H1 (cell line): ENCODE measurements around the gene NUAK1. TPM values are rescaled to one million over a fixed set of nuclear protein-coding genes. Genes with fewer than 3 reads are reported as not detected.

ENCODE experiments used
- CHD7 ChIP-seq: fragments of 300-600 bp; sonication (generic); IDR thresholded peaks from 2 replicates; pipeline ENCODE4 v1.7.1; 2012; ENCODE audit warnings: low read length, moderate library complexity, mild to moderate bottlenecking, inconsistent platforms; ENCODE audit not compliant: insufficient replicate concordance
- polyA plus RNA-seq, 7 experiments: library from polyadenylated mRNA; depleted of rRNA in 3 of 7; stranded (reverse) in 5 of 7; unstranded in 2 of 7; fragments of >200 nt in 5 of 7; fragments of 200-250 nt in 2 of 7; gene quantifications; 1 replicate in 5 of 7; 2 replicates in 1 of 7; 4 replicates in 1 of 7; pipeline versions ENCODE4 v1.2.1 to v1.2.3, GENCODE V29; 2011 to 2013; ENCODE audit warnings: missing spikeins in 2 of 7, mixed read lengths in 2 of 7
- total RNA-seq: library from RNA; stranded (reverse); fragmentation: NEBNext Ultra II Directional; extraction: Animal tissue kit (Norgen Biotek cat#: 25700); gene quantifications from 2 replicates; pipeline ENCODE4 v1.2.1, GENCODE V29; 2021

NUAK1 gene
- total and polyA plus RNA-seq, 2 of the 8 experiments (the other 6 are each of a cell fraction or from before 2014, with no cell fraction given): 6.7 to 18.2 TPM

- no peak for TF ChIP-seq CHD7
- TF ChIP-seq, all 59 proteins: peak for 0
Observed at GRCh38 chr12:106135075-106135474, 3.7 kb downstream of the NUAK1 start (continued).
